Measurements from ENCODE around the gene APELA.

GRCh38 chr4:164924670-164925238 is 47.8 kb downstream of the APELA start:
- TF ChIP-seq CTCF (IDR thresholded peaks at IDR 0.05; ENCODE audit: poor library complexity) (no peak), EZH2 (IDR thresholded peaks at IDR 0.05; ENCODE audit: borderline replicate concordance) (no peak), EZH2phosphoT487 (IDR thresholded peaks at IDR 0.05; ENCODE audit: low read depth, severe bottlenecking, unreplicated experiment) (no peak)
